Measurements from ENCODE around the gene CLEC16A.

Gene CLEC16A

DNA sequence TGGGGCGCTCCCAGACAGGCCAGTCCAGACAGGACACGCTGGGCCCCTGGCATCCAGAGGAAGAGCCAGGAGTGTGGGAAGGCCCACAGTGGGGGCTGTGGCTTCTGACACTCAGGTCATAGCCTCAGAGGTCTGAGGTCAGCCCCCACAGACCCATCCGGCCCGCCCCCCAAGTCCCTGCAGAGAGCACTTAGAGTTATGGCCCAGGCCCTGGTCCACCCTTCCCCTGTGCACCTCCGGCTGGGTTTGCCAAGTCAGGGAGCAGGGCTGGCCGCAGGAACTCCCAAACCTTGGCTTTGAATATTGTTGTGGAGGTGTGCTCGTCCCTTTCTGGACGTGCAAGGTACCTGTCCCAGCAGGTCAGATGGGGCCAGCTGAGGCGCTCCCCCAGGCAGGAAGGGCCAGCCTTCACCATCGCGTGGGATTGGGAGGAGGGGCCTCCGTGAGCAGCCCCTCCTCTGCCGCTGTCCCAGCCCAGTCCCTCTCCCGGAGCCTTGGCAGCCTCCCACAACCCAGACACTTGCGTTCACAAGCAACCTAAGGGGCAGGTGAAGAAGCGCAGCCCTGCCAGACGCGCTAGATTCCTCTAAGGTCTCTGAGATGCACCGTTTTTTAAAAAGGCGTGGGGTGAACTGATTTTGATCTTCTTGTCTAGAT is 237.0 kb downstream of the CLEC16A start:
- in situ Hi-C loops (cut with MboI; ENCODE audit: low sequenced_read_pairs), result no loop called here

DNA sequence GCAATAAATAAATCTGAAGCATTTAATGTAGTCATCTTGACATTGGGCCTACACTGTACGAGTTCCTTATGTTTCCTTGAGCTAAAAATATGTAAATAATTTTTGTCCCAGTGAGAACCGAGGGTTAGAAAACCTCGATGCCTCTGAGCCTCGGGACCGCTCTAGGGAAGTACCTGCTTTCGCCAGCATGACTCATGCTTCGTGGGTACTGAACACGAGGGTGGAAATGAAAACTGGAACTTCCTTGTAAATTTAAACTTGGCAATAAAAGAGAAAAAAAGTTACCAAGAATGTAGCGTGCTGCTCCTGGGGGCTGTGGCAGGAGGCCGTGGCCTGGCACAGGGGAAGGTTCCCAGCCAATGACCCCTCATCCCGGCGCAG is 237.5 kb downstream of the CLEC16A start:
- in situ Hi-C loops (cut with MboI; ENCODE audit: low sequenced_read_pairs), result no loop called here

DNA sequence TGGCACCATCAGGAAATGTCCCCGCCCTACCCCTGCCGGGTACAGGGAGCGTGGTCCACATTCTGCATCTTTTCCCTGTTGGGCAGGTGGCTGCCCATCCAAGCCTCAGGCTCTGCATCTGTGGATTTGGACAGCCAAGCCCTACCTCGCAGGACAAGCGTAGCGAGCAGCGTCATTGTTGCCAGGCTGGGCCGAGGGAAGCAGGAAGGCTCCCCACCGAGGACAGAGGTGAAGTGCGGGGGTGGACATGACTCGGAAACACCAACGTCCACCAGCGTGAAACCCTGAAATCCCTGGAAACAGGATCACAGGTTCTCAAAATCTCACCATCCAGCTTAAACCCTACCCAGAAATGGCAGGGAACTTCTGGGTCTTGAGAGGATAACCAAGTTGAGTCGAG is 238.0 kb downstream of the CLEC16A start:
- in situ Hi-C loops (cut with MboI; ENCODE audit: low sequenced_read_pairs), result no loop called here

DNA sequence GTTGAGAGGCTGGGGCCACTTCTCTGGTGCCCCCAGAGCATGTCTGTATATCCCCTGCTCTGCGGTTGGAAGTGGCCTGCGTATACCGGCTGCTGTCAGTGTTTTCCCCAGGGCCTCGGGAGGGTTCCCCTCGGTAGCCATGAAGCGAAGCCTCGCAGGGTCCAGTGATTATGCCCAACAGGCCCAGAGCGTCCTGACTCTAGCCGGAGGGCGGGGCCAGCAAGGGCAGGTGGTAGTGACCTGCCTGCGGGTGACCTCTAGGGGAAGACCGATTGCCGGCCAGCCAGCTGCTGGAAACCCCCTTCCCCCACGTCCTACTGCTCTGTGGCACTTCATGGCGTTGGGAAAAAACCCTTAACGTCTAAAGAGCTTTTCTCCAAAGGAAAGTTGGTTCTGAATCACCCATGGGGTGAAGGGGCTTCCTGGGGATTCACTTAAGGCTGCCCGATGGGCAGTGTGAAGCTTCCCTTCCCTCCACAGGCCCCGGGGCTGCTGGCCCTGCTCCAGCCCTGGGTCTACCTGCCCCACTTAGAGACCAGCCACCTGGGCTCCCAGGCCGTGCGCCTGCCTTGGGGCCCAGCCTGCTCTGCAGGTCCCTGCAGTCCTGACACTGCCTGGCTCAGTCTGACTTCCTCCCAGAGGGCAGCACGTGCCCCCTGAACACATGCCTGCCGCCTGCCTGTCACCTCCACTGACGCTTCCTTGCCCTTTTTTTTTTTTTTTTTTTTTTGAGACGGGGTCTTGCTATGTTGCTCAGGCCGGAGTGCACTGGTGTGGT is 238.9 kb downstream of the CLEC16A start:
- in situ Hi-C loops (cut with MboI; ENCODE audit: low sequenced_read_pairs), result no loop called here

DNA sequence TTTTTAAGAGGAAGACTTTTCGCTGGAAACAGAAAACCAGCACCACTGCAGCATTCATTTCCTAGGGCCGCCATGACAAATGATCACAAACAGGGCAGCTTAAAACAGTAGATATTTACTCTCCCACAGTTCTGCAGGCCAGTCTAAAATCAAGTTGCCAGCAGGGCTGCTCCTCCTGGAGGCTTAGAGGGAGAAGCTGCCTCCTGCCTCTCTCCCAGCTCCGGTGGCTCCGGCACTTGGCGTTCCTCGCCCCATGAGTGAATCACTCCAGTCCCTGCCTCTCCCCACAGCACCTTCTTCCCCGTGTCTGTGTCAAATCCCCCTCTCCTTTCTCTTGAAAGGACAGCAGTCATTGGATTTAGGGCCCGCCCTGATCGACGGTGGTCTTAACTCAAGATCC is 239.6 kb downstream of the CLEC16A start:
- in situ Hi-C loops (cut with MboI; ENCODE audit: low sequenced_read_pairs), result no loop called here

DNA sequence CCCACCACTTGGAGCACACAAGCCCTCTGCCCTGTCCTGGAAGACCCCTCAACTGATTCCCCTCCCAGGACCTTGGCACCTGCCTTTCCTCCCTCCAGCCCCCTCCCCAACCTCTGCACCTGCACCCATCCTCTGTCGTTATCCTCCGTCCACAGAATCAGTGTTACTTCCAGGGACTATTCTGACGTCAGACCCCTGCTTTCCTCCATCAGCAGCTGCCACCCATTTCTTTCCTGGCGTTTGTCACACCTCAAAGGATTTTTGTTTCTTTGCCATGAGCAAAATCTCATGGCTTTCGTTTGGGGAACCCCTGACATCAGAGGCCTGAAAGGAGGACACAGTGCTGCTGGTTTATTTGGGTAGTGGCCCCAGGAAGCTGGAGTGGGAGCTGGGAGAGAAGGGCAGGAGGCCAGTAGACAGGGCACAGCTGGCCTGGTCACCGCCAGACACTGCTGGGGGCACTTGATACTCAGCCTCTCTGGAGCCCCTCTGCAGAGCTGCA is 243.2 kb downstream of the CLEC16A start:
- in situ Hi-C loops (cut with MboI; ENCODE audit: low sequenced_read_pairs), result no loop called here

DNA sequence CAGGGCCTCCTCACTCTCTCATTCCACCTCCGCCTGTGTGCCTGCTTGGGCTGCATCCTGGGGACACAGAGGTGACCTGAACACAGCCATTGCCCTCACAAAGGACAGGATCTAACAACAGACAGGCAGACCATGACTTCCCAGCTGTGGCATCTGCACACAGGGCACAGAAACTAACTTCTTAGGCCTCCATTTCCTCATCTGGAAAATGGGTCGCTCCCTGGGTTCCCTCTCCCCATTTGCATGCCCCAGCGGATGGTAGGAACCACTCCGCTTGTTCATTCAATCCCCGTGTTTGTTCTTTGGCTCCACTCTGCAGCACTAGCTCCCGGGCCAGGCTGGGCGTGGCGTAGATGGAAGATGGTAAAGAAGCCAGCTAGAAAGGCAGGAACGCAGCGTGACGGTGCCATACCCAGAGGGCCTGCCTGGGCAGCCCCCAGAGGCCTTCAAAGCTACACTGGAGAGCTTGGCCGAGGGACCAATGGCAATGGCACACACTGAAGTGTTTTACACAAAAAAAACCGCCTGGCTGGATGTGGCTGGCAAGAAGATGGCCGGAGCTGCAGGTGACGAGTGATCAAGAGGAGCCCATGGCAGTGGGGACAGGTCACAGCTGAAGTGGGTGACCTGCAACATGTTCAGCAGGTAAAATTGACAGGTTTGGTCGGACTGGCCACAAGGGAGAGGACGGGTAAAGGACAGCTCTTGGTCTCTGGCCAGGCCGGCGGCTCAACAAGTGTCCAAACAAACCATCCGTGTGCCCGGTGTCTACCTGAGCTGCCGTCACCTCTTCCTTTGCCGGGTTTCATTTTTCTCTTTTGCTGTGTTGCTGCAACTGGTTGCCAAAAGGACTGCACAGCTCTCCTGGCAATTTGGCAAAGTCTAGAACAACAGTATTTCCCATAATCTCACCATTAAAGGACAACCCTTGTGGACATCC is 244.7 kb downstream of the CLEC16A start:
- in situ Hi-C loops (cut with MboI; ENCODE audit: low sequenced_read_pairs), result no loop called here

DNA sequence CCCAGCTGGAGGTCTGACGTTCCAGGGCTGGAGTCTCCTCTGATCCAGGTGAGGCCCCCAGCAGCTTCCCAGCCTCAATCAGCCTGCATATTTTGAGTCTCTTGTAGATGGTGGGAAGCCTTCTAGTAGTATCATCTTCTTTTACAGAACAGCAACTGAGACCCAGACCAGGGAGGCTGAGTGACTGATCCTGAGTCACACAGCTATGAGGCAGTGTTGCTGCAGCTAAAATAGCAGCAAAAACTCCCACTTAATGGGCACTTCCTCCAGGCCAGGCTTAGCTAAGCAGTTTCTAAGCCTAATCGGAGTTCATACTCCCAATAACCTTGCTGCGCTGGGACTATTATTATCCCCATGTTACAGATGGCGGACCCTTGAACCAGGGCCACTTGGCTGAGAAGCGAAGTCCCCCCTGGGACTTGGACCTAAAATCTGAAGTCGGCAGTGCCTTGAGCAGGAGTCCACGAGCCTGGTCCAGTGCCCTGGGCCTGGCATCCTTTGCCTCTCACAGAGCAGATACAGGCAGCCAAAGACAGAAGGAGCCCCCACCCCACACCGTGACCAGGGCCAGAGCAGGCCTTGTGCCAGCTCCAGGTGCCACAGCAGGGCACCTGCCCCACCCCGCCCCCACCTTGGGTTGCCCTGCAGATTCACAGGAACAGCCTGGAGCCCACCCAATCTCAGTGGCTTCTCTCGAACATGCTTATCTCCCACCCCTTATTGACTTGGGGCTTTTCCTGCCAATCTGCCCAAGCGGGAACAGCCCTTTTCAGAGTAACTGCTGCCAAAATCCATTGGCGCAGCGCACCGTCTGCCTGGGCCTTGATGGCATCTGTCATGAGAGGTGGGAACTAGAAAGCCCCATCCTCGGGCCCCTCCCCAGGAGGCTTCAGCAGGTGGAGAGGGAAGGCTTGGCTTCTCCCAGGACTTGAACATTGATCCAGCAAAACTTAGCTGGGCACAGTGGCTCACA is 246.5 kb downstream of the CLEC16A start:
- in situ Hi-C loops (cut with MboI; ENCODE audit: low sequenced_read_pairs), result no loop called here

DNA sequence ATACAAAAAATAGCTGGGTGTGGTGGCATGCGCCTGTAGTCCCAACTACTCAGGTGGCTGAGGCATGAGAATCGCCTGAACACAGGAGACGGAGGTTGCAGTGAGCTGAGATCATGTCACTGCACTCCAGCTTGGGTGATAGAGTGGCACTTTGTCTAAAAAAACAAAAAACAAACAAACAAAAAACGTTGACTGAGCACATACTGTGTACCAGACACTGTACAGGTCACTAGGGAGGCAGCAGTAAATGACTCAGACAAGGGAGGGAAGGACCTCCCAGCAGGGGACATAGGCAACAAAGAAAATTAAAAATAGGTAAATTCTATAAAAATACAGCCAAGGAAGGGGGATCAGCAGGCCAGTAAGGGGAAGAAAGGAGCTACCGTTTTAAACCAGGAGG is 247.3 kb downstream of the CLEC16A start:
- in situ Hi-C loops (cut with MboI; ENCODE audit: low sequenced_read_pairs), result no loop called here

DNA sequence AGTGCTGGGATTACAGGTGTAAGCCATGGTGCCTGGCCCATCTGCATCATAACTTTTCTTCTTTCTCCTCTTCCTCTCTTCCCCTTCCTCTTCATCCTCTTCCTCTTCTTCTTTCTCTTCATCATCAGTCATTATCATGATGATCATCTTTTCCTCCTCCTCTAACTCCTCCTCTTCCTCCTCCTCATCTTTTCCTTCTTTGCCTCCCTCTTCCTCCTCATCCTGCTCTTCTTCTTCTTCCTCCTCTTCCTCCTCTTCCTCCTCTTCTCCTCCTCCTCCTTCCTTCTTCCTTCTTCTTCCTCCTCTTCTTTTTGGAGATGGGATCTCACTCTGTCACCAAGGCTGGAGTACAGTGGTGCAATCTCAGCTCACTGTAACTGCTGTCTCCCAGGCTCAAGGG is 249.1 kb downstream of the CLEC16A start:
- in situ Hi-C loops (cut with MboI; ENCODE audit: low sequenced_read_pairs), result no loop called here

DNA sequence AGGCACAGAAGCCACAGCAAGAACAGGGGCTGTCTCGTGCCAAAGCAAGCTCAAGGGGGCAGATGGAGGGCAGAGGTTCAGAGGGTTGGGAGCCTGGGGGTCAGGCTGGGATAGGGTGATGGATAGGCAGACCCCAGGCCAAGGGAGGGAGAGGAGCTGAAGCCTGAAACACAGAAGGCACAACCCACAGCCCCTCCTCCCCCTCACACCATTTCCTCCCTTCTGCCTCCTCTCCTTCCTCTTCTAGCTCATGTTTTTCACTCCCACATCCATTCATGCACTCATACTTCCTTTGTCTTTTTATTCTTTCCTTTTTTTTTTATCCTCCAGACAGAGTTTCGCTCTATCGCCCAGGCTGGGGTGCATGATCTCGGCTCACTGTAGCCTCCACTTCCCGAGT is 250.5 kb downstream of the CLEC16A start:
- in situ Hi-C loops (cut with MboI; ENCODE audit: low sequenced_read_pairs), result no loop called here

DNA sequence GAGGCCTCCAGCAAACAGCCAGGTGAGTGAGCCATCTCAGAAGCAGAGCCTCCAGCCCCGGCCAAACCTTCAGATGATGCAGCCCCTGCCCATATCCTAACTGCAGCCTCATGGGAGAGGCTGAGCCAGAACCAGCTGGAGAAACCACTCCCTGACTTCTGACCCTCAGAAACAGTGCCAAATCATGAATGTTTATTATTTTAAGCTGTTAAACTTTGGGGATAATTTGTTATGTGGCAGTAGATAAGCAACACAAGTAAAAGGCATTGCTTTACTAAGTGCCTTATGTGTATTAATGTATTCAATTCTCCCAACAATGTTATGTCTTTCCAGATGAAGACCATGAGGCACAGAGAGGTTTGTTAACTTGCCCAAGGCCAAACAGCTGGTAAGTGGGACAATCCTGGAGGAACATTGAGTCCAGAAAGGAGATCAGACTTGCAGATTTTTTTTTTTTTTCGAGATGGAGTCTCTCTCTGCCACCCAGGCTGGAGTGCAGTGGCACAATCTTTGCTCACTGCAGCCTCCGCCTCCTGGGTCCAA is 252.0 kb downstream of the CLEC16A start:
- in situ Hi-C loops (cut with MboI; ENCODE audit: low sequenced_read_pairs), result no loop called here

DNA sequence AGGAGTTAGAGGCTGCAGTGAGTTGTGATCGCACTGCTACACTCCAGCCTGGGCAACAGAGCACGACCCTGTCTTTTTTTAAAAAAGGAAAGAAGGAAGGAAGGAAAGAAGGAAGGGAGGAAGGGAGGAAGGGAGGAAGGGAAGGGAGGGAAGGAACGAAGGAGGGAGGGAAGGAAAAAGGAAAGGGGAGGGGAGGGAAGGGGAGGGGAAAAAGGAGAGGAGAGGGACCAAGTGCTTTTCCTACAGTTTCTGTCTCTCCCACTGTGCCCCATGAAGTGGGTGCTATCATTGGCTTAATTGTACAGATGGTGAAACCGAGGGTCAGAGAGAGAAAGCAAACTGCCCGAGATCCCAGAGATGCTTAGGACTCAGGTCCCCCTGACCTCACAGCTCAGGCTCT is 254.0 kb downstream of the CLEC16A start:
- in situ Hi-C loops (cut with MboI; ENCODE audit: low sequenced_read_pairs), result no loop called here

DNA sequence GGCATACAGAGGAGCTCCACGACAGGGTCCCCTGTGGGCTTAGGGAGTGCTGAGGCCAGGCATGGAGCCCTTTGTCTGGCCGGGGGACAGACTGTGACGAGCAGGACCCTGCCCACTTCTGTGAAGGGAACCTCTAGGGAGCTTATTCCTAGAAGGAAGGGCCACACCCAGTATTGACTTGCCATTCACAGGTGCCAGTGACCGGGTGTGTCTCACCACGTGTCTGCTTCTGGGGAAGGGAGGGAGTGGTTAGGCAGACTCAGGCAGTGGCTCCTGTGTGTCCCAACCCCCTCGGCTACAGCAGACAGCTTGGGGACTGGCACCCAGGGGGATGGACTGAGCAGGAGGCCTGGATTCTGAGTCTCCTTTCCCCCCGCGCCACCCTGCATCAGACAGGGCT is 254.5 kb downstream of the CLEC16A start:
- in situ Hi-C loops (cut with MboI; ENCODE audit: low sequenced_read_pairs), result no loop called here

DNA sequence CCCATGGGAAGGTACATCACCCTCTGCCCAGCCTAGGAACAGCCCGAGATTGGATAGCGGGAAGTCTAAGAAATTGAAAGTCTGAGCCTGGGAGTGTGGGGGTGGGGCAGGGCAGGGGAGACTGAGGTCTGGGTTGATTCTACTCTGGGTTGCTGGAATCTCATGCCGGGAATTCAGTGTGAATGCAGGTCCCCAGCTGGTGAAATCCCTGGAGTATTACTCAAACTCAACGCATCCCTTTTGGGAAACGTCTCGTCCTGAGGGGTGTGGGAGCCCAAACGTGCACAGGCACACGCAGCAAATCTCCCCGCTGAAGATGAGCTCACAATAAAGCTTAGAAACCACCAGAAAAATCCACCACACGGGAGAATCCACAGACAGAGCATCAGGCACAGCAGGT is 256.2 kb downstream of the CLEC16A start:
- in situ Hi-C loops (cut with MboI; ENCODE audit: low sequenced_read_pairs), result no loop called here

DNA sequence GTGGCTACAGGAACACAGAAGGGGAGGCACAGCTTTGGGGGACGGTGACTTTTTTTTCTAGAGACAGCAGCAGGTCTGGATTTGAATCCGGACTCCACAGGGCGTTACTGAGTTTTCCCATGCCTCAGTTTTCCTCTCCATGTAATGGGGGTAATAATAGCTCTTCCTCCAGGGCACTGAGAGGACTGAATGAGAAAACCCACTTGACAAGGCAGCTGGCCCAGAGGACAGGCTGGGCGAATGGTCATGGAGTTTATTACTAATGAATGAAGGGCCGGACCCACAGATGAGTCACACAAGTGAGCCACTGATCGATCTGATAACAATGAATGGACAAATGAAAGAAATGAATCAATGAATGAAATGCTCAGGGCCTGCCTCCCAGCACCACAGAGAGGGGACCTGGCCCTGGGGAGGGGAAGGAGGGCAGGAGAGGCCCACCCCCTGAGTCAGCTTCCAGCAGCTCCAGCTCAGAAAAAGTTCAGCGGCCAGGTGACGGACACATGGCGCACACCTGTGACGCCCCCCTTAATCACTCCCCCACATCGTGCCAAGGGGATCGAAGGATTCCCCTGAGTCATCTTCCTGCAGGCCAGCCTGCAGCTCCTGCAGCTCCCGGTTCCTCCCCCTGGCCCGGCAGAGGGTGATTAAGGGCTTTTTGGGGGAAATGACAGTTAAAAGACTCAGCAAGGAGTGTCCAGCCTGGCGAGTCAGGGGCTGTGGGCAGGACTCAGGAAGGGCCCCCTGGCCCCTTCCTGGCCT is 257.3 kb downstream of the CLEC16A start:
- in situ Hi-C loops (cut with MboI; ENCODE audit: low sequenced_read_pairs), result no loop called here

DNA sequence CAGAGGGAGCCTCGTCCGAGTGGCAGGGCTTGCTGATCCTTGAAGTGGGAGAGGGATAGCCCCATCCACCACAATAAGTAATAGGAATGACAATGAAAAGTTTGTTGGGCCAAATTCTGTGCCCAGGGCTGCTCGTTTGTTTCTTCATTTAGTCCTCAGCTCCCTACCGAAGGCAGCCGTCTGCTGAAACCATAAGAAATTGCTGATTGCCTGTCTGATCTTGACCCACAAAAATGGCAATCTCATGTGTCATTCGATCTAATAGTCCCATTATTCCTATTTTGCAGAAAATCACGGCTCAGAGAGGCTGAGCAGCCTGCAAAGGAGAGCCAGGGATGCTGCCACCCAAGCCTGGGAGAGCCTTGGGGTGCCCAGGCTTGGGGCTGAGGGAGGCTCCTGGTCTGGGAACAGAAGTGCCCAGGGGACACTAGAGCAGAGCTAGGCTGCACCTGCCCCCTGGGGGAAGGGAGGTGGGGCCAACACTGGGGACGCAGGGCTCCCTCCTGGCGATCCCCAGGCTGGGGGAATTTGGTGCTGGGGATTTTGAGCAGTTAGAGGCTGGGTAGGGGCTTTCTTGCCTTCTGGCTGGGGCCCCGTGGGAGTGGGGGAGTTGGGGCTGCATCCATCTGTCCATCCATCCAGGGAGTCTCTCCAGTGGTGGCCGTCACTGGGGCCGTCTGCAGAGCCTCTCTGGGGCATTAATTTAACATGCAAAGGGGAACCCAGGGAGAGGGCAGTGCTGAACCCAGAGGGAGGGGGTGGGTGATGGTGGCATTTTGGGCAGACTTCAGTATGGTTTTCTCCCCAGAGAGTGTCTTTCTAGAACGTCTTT is 258.1 kb downstream of the CLEC16A start:
- in situ Hi-C loops (cut with MboI; ENCODE audit: low sequenced_read_pairs), result no loop called here

DNA sequence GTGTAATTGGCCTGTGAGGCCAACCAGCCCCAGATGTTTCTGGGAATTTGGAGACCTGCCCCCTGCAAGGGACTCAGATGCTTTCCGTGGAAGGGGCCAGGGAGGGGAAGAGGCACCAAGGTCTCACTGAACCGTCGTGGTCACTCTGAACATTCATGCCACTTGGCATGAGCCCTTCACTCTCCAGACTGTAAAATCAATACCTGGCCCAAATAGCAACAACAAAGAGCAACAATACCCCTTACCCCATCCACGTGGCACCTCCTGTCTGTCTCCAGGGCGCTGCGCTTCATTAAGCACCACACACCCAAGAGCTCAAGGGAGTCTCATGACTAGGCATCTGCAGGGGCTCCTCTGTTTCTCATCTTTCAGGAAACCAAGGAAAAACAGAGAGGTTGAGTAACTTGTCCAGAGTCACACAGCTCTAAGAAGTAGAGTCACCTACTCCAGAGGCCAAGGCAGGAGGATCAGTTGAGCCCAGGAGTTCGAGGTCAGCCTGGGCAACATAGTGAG is 258.8 kb downstream of the CLEC16A start:
- in situ Hi-C loops (cut with MboI; ENCODE audit: low sequenced_read_pairs), result no loop called here

All from HL-60/S4 treated with phorbol 12-myristate 13-acetate at 8.2 ng/mL for 4 days and 3 days (cell line).